ENCODE results near the gene PSMA3. TPM values are rescaled to one million over a fixed set of nuclear protein-coding genes. Genes with fewer than 3 reads are reported as not detected.
A peak's percentile ranks its signal among the peaks of the same experiment; 100 is the strongest.

Gene PSMA3
- total and polyA plus RNA-seq, 10 of the 15 experiments (the other 5 are each of a cell fraction or from before 2014, with no cell fraction given) = 142 to 936 (median 400) TPM

DNA sequence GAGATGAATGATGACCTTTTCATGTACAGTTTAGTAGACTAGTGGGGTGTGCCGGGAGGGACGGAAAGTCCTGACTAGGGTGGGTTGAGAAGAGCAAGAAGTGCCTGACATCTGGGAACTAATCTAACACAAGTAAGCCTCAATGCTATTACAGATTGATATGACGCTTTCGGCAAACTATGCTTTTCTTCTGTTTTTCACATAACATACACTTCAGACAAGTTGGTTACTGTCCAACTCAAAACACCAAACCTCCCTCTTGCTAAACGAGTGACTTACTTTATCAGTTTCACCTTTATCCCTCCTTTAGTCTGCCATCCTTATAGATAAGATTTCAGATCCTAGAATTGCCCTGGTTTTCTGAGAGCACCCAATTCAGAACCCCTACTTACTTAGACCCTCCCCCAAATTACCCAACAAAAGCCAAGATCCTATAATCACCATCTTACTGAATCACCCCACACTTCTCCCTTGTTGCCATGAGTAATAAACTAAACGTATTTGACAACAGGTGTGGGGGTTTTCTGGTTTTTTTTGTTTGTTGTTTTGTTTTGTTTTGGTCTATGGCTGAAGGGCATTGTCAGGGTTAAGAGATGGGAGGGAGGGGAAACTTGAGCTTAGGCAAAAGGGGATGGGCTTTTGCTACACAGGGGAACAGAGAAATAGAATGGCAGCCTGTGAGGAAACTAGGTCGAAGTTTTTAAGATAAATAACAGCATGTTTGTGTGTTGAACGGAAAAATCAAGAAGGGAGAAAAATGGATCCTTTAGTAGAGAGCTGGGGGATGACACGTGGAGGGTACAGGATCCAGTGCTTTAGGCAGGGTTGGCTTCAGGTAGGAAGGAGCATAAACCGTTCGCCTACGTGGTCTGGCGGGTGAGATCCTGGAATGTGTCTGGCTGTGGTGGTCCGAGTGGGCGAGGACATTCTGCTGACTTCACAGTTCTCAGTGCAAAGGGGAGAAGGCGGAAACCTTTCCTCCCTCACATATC, 6.1 kb upstream of the PSMA3 start:
- Histone ChIP-seq H3K4me1 (ENCODE audit: control insufficient read depth, insufficient read depth, low read length) (peaks cover 2% of the 10 kb centered on the region; the same call in 1 of the 2 replicates), H3K4me2 (ENCODE audit: control insufficient read depth, insufficient read depth) (peak overlapping the region; percentile 70), H3K79me2 (ENCODE audit: control insufficient read depth, insufficient read depth, low read length) (no peaks in the 10 kb centered on the region), H3K4me3 (peak overlapping the region; percentile 78), H4K20me1 (ENCODE audit: control insufficient read depth, insufficient read depth) (no peaks in the 10 kb centered on the region), H2AFZ (ENCODE audit: control insufficient read depth, low read depth, low read length) (peak overlapping the region; percentile 85), H3K9me3 (replicated peaks; ENCODE audit: control insufficient read depth, insufficient read depth, low read length) (no peaks in the 10 kb centered on the region), H3K27ac (ENCODE audit: control insufficient read depth, insufficient read depth) (peak overlapping the region; percentile 70), H3K36me3 (ENCODE audit: control insufficient read depth in 2 of 2, insufficient read depth in 2 of 2, low read length in 1 of 2) (no peaks in the 10 kb centered on the region), H3K9ac (ENCODE audit: control insufficient read depth, insufficient read depth, low read length) (peak overlapping the region; percentile 66), H3K27me3 (replicated peaks in 1 of 2; ENCODE audit: control insufficient read depth in 2 of 2, insufficient read depth in 2 of 2, low read length in 1 of 2) (no peaks in the 10 kb centered on the region)
- RAD21 ChIA-PET (ENCODE audit: unreplicated experiment) = no interaction called here
- SMC1A ChIA-PET (ENCODE audit: uncharacterized antibody, unreplicated experiment) = no interaction called here
- no peak for DNase-seq (ENCODE audit: low read depth, low spot score)
- CTCF ChIA-PET = interaction anchor here (1.4 kb wide), 1 partner anchor 158 kb away, joined by 4 read pairs; no protein-coding TSS in a partner anchor
- ATAC-seq = peak; percentile 59
- POLR2A ChIA-PET = interaction anchor here (0.5 to 3.9 kb wide), 4 partner anchors 20 to 975 kb away, joined by 3 to 20 read pairs (median 4); partner anchors contain the start of genes ACTR10 and ARID4A
- 52% methylated on average over 16 of the region's 16 CpGs for WGBS (ENCODE audit: insufficient coverage, insufficient replicate concordance, low lambda C conversion rate, missing lambda C conversion rate)
- in situ Hi-C loops (cut with MboI) (no loop called here), intact Hi-C loops (cut with micrococcal nuclease; ENCODE audit: unreplicated experiment) (loop anchor here (5.0 kb wide), 1 partner anchor 36 kb away; the partner anchor contains the start of gene ACTR10)
- FAIRE-seq = peak; percentile 18
- BruUV-seq (replicated peaks) = no TSS peak
- no peak for TF ChIP-seq FOS (IDR thresholded peaks at IDR 0.05; ENCODE audit: borderline replicate concordance, extremely low read depth, insufficient read length)
- peak; percentile 40; the same call in 1 of the 2 replicates for TF ChIP-seq POLR2A (IDR thresholded peaks at IDR 0.05; ENCODE audit: low read depth, low read length)
- peak; percentile 28; the same call in 1 of the 2 replicates for TF ChIP-seq POLR2AphosphoS5 (IDR thresholded peaks at IDR 0.05; ENCODE audit: low read length)
- TF ChIP-seq SPI1 (IDR thresholded peaks at IDR 0.05; ENCODE audit: borderline replicate concordance, insufficient read depth, low read depth, low read length) = no peak
- TF ChIP-seq KAT2A (conservative IDR thresholded peaks at IDR 0.05; ENCODE audit: control insufficient read depth, low read depth, low read length) = no peak
- no peak for TF ChIP-seq CHD2 (IDR thresholded peaks at IDR 0.05; ENCODE audit: borderline replicate concordance, low read depth, low read length)
- TF ChIP-seq, protein P1, sequence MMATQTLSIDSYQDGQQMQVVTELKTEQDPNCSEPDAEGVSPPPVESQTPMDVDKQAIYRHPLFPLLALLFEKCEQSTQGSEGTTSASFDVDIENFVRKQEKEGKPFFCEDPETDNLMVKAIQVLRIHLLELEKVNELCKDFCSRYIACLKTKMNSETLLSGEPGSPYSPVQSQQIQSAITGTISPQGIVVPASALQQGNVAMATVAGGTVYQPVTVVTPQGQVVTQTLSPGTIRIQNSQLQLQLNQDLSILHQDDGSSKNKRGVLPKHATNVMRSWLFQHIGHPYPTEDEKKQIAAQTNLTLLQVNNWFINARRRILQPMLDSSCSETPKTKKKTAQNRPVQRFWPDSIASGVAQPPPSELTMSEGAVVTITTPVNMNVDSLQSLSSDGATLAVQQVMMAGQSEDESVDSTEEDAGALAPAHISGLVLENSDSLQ (IDR thresholded peaks at IDR 0.05) = 0 out of 2 replicates have a peak, but pooled peaks have one; percentile 10
- no peak for TF ChIP-seq NR2C1 (IDR thresholded peaks at IDR 0.05)
- 0 out of 2 replicates have a peak, but pooled peaks have one; percentile 30 for TF ChIP-seq MXI1 (IDR thresholded peaks at IDR 0.05; ENCODE audit: low read depth, low read length)
- TF ChIP-seq HDAC6 (IDR thresholded peaks at IDR 0.05; ENCODE audit: unreplicated experiment) = no peak
- TF ChIP-seq, protein P2, sequence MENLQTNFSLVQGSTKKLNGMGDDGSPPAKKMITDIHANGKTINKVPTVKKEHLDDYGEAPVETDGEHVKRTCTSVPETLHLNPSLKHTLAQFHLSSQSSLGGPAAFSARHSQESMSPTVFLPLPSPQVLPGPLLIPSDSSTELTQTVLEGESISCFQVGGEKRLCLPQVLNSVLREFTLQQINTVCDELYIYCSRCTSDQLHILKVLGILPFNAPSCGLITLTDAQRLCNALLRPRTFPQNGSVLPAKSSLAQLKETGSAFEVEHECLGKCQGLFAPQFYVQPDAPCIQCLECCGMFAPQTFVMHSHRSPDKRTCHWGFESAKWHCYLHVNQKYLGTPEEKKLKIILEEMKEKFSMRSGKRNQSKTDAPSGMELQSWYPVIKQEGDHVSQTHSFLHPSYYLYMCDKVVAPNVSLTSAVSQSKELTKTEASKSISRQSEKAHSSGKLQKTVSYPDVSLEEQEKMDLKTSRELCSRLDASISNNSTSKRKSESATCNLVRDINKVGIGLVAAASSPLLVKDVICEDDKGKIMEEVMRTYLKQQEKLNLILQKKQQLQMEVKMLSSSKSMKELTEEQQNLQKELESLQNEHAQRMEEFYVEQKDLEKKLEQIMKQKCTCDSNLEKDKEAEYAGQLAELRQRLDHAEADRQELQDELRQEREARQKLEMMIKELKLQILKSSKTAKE (IDR thresholded peaks at IDR 0.05; ENCODE audit: low read depth, poor library complexity, severe bottlenecking) = no peak
- TF ChIP-seq SMARCA5 (IDR thresholded peaks at IDR 0.05) = no peak
- TF ChIP-seq PAX8 (IDR thresholded peaks at IDR 0.05) = no peak
- no peak for TF ChIP-seq ZBTB33 (IDR thresholded peaks at IDR 0.05)
- 0 out of 2 replicates have a peak, but pooled peaks have one; percentile 23 for TF ChIP-seq YY1 (IDR thresholded peaks at IDR 0.05; ENCODE audit: low read depth, low read length)
- TF ChIP-seq TAF1 (IDR thresholded peaks at IDR 0.05; ENCODE audit: borderline replicate concordance, low read depth, low read length) = 0 out of 2 replicates have a peak, but pooled peaks have one; percentile 21
- no peak for TF ChIP-seq NBN (IDR thresholded peaks at IDR 0.05)
- no peak for TF ChIP-seq CHD4 (IDR thresholded peaks at IDR 0.05)
- TF ChIP-seq BMI1 (IDR thresholded peaks at IDR 0.05; ENCODE audit: borderline replicate concordance) = no peak
- no peak for TF ChIP-seq JUNB (IDR thresholded peaks at IDR 0.05)
